Measurements from ENCODE around the gene KRT77.

Gene KRT77

GRCh38 chr12:52696588-52696987 lies 6.7 kb downstream of the KRT77 start:
- H3K9me3 ChIP-seq (ENCODE audit: severe bottlenecking) = no peaks in the 10 kb centered on the region
- DNase-seq (ENCODE audit: low spot score) (no peak), ATAC-seq (ENCODE audit: low read depth) (no peak)
- H3K27me3 ChIP-seq (ENCODE audit: insufficient read depth, poor library complexity, severe bottlenecking) = peaks cover 4% of the 10 kb centered on the region
- no peak overlapping the region for H3K27ac ChIP-seq (ENCODE audit: poor library complexity, severe bottlenecking)
- no peak for TF ChIP-seq CTCF (IDR thresholded peaks at IDR 0.05; ENCODE audit: poor library complexity, severe bottlenecking)
- no peaks in the 10 kb centered on the region for H3K4me1 ChIP-seq (ENCODE audit: insufficient read depth, poor library complexity, severe bottlenecking)
- H3K36me3 ChIP-seq (ENCODE audit: low read depth) = no peaks in the 10 kb centered on the region
- H3K4me3 ChIP-seq (ENCODE audit: severe bottlenecking) = no peak overlapping the region

- no peak for ATAC-seq (ENCODE audit: low read depth)
- H3K9me3 ChIP-seq (ENCODE audit: severe bottlenecking) = no peaks in the 10 kb centered on the region
- H3K27ac ChIP-seq (ENCODE audit: poor library complexity, severe bottlenecking) = no peak overlapping the region
- no peak for DNase-seq (ENCODE audit: low spot score)
- H3K36me3 ChIP-seq (ENCODE audit: low read depth) = no peaks in the 10 kb centered on the region
- no peaks in the 10 kb centered on the region for H3K4me1 ChIP-seq (ENCODE audit: insufficient read depth, poor library complexity, severe bottlenecking)
- no peak for TF ChIP-seq CTCF (IDR thresholded peaks at IDR 0.05; ENCODE audit: poor library complexity, severe bottlenecking)
- H3K27me3 ChIP-seq (ENCODE audit: insufficient read depth, poor library complexity, severe bottlenecking) = peaks cover 4% of the 10 kb centered on the region
- no peak overlapping the region for H3K4me3 ChIP-seq (ENCODE audit: severe bottlenecking)
Observed at GRCh38 chr12:52695039-52695438, 8.3 kb downstream of the KRT77 start.

- H3K27me3 ChIP-seq (ENCODE audit: insufficient read depth, poor library complexity, severe bottlenecking) = peaks cover 4% of the 10 kb centered on the region
- DNase-seq (ENCODE audit: low spot score) (no peak), ATAC-seq (ENCODE audit: low read depth) (no peak)
- H3K4me3 ChIP-seq (ENCODE audit: severe bottlenecking) = no peak overlapping the region
- H3K4me1 ChIP-seq (ENCODE audit: insufficient read depth, poor library complexity, severe bottlenecking) = no peaks in the 10 kb centered on the region
- H3K27ac ChIP-seq (ENCODE audit: poor library complexity, severe bottlenecking) = no peak overlapping the region
- no peak for TF ChIP-seq CTCF (IDR thresholded peaks at IDR 0.05; ENCODE audit: poor library complexity, severe bottlenecking)
- H3K36me3 ChIP-seq (ENCODE audit: low read depth) = no peaks in the 10 kb centered on the region
- H3K9me3 ChIP-seq (ENCODE audit: severe bottlenecking) = no peaks in the 10 kb centered on the region
Observed at GRCh38 chr12:52694151-52694550, 9.2 kb downstream of the KRT77 start.

GRCh38 chr12:52693261-52693660 lies 10.1 kb downstream of the KRT77 start:
- Histone ChIP-seq H3K4me1 (ENCODE audit: insufficient read depth, poor library complexity, severe bottlenecking) (no peaks in the 10 kb centered on the region), H3K4me3 (ENCODE audit: severe bottlenecking) (no peak overlapping the region), H3K27me3 (ENCODE audit: insufficient read depth, poor library complexity, severe bottlenecking) (peaks cover 4% of the 10 kb centered on the region), H3K9me3 (ENCODE audit: severe bottlenecking) (no peaks in the 10 kb centered on the region), H3K36me3 (ENCODE audit: low read depth) (no peaks in the 10 kb centered on the region), H3K27ac (ENCODE audit: poor library complexity, severe bottlenecking) (no peak overlapping the region)
- DNase-seq (ENCODE audit: low spot score) (no peak), ATAC-seq (ENCODE audit: low read depth) (no peak)
- no peak for TF ChIP-seq CTCF (IDR thresholded peaks at IDR 0.05; ENCODE audit: poor library complexity, severe bottlenecking)

- Histone ChIP-seq H3K4me3 (ENCODE audit: severe bottlenecking) (no peak overlapping the region), H3K36me3 (ENCODE audit: low read depth) (no peaks in the 10 kb centered on the region), H3K4me1 (ENCODE audit: insufficient read depth, poor library complexity, severe bottlenecking) (peaks cover 7% of the 10 kb centered on the region), H3K27me3 (ENCODE audit: insufficient read depth, poor library complexity, severe bottlenecking) (peaks cover 4% of the 10 kb centered on the region), H3K27ac (ENCODE audit: poor library complexity, severe bottlenecking) (no peak overlapping the region), H3K9me3 (ENCODE audit: severe bottlenecking) (no peaks in the 10 kb centered on the region)
- DNase-seq (ENCODE audit: low spot score) = no peak
- TF ChIP-seq CTCF (IDR thresholded peaks at IDR 0.05; ENCODE audit: poor library complexity, severe bottlenecking) = no peak
- ATAC-seq (ENCODE audit: low read depth) = no peak
Observed at GRCh38 chr12:52692254-52692653, 11.1 kb downstream of the KRT77 start.
